OCI-LY3 (cell line): ENCODE data around the gene HINT3.
"Not testable (repeated sequence)": the region's sequence is repeated elsewhere in the genome, so short reads cannot be mapped to it uniquely, and the experiment has no call there.

Source experiments
- H2AFZ ChIP-seq: fragments of 200-600, 300-600 bp; shearing (Covaris generic); 2 replicates; pipeline ENCODE4 v1.6.0; 2014; ENCODE audit warnings: antibody characterized with exemption, low read depth, low read length
- H3K27ac ChIP-seq: fragments of 200-600, 300-600 bp; sonication (generic); 2 replicates; pipeline ENCODE4 v1.5.1; 2014; ENCODE audit warnings: mild to moderate bottlenecking, low read length, moderate library complexity, mixed read lengths
- H3K27me3 ChIP-seq: fragments of 200-600, 300-600 bp; sonication (generic); 2 replicates; pipeline ENCODE4 v1.6.1; 2014; ENCODE audit warnings: low read depth, low read length, mixed read lengths
- H3K36me3 ChIP-seq: fragments of 200-600, 300-600 bp; sonication (generic); replicated peaks from 2 replicates; pipeline ENCODE3; 2014; ENCODE audit warnings: low read depth, low read length, mixed read lengths
- H3K4me1 ChIP-seq: fragments of 300-600, 200-600 bp; sonication (generic); 2 replicates; pipeline ENCODE4 v1.6.1; 2014; ENCODE audit warnings: low read length, mixed read lengths
- H3K4me2 ChIP-seq: fragments of 200-600, 300-600 bp; sonication (generic); 2 replicates; pipeline ENCODE4 v1.6.1; 2014; ENCODE audit warnings: low read length, mixed read lengths
- H3K4me3 ChIP-seq: fragments of 300-600, 200-600 bp; sonication (generic); 2 replicates; pipeline ENCODE4 v1.5.1; 2014; ENCODE audit warnings: antibody characterized with exemption, mild to moderate bottlenecking, low read length, moderate library complexity
- H3K79me2 ChIP-seq: fragments of 300-600, 200-600 bp; shearing (Covaris generic); 2 replicates; pipeline ENCODE4 v1.6.1; 2014; ENCODE audit warnings: mild to moderate bottlenecking, low read length, mixed read lengths
- H3K9ac ChIP-seq: fragments of 300-600, 200-600 bp; shearing (Covaris generic); 2 replicates; pipeline ENCODE4 v1.6.0; 2014; ENCODE audit warnings: mild to moderate bottlenecking, low read length, moderate library complexity
- H3K9me3 ChIP-seq: fragments of 200-600, 300-600 bp; shearing (Covaris generic); 2 replicates; pipeline ENCODE4 v1.6.1; 2014; ENCODE audit warnings: low read length, mixed read lengths; ENCODE audit not compliant: insufficient read depth
- H4K20me1 ChIP-seq: fragments of 200-600, 300-600 bp; sonication (generic); 2 replicates; pipeline ENCODE4 v1.6.1; 2016; ENCODE audit warnings: low read length, mixed read lengths; ENCODE audit not compliant: insufficient read depth
- CTCF ChIP-seq: fragments of 200-600, 300-600 bp; sonication (generic); IDR thresholded peaks from 2 replicates; pipeline ENCODE4 v1.5.1; 2014; ENCODE audit warnings: antibody characterized with exemption, low read length, low read depth
- EZH2phosphoT487 ChIP-seq: fragments of 200-600 bp; shearing (Covaris generic); IDR thresholded peaks from 2 replicates; pipeline ENCODE4 v1.6.1; 2018; ENCODE audit warnings: antibody characterized with exemption, mixed run types, low read depth

Gene HINT3

GRCh38 chr6:125932451-125932795 is 24.1 kb upstream of the HINT3 start:
- no peak overlapping the region for H3K4me2 ChIP-seq
- no peaks in the 10 kb centered on the region for H3K9me3 ChIP-seq
- H3K27ac ChIP-seq: no peak overlapping the region
- H3K9ac ChIP-seq: no peak overlapping the region
- H3K79me2 ChIP-seq: no peaks in the 10 kb centered on the region
- H3K27me3 ChIP-seq: no peaks in the 10 kb centered on the region
- H3K36me3 ChIP-seq: no peaks in the 10 kb centered on the region
- no peaks in the 10 kb centered on the region for H4K20me1 ChIP-seq
- H3K4me1 ChIP-seq: no peaks in the 10 kb centered on the region
- no peak overlapping the region for H3K4me3 ChIP-seq
- TF ChIP-seq EZH2phosphoT487 (no peak), CTCF (no peak)
- no peak overlapping the region for H2AFZ ChIP-seq

- not testable (repeated sequence) for H2AFZ ChIP-seq, H3K4me1 ChIP-seq, H3K4me3 ChIP-seq, H3K27ac ChIP-seq, H3K4me2 ChIP-seq, H3K9ac ChIP-seq, H4K20me1 ChIP-seq, H3K79me2 ChIP-seq, H3K36me3 ChIP-seq, H3K9me3 ChIP-seq, H3K27me3 ChIP-seq
Observed at GRCh38 chr6:125935520-125935919, 21.1 kb upstream of the HINT3 start.

- Histone ChIP-seq H3K36me3 (no peaks in the 10 kb centered on the region), H3K27me3 (no peaks in the 10 kb centered on the region), H3K4me1 (no peaks in the 10 kb centered on the region), H3K4me2 (no peak overlapping the region), H2AFZ (no peak overlapping the region), H3K79me2 (no peaks in the 10 kb centered on the region), H3K4me3 (no peak overlapping the region), H3K27ac (no peak overlapping the region), H3K9me3 (no peaks in the 10 kb centered on the region), H3K9ac (no peak overlapping the region), H4K20me1 (no peaks in the 10 kb centered on the region)
- no peak for TF ChIP-seq CTCF
- TF ChIP-seq EZH2phosphoT487: no peak
Observed at GRCh38 chr6:125939026-125939425, 17.5 kb upstream of the HINT3 start.

- no peaks in the 10 kb centered on the region for H4K20me1 ChIP-seq
- H3K27ac ChIP-seq: no peak overlapping the region
- H3K4me3 ChIP-seq: no peak overlapping the region
- H3K4me1 ChIP-seq: no peaks in the 10 kb centered on the region
- TF ChIP-seq CTCF: no peak
- no peak for TF ChIP-seq EZH2phosphoT487
- H3K36me3 ChIP-seq: no peaks in the 10 kb centered on the region
- H3K79me2 ChIP-seq: no peaks in the 10 kb centered on the region
- H3K9ac ChIP-seq: no peak overlapping the region
- no peak overlapping the region for H2AFZ ChIP-seq
- H3K4me2 ChIP-seq: no peak overlapping the region
- H3K27me3 ChIP-seq: no peaks in the 10 kb centered on the region
- no peaks in the 10 kb centered on the region for H3K9me3 ChIP-seq
Observed at GRCh38 chr6:125939791-125940190, 16.8 kb upstream of the HINT3 start.
